ENCODE results near the gene PRKCE. TPM values are rescaled to one million over a fixed set of nuclear protein-coding genes. Genes with fewer than 3 reads are reported as not detected.

PRKCE gene
- total RNA-seq, 1 experiment from 2014 or later: 14.8 TPM

DNA sequence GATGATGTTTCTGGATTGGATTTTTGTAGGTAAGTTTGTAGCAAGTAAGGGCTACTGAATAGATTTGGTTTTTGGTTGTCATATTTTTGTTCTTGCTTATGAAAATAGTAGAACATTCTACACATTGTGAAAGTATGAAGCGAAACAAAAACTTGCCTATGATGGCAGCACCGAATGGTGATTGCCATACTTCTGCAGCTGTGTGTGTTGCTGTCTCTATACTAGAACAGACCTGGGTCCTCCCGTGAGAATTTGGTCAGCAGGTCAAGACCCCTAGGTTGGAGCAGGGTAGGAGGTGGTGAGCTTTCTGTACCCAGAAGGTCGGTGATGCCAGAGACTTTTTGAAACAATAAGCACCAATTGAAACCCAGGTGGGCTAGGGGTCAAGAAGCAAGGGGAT is 322.6 kb downstream of the PRKCE start:
- H3K79me2 ChIP-seq (ENCODE audit: insufficient read depth, low read length): no peaks in the 10 kb centered on the region
- TF ChIP-seq CEBPB (IDR thresholded peaks at IDR 0.05; ENCODE audit: low read depth): no peak
- no peak for TF ChIP-seq SIN3A (IDR thresholded peaks at IDR 0.05; ENCODE audit: low read depth)
- no peak for TF ChIP-seq POLR2A (IDR thresholded peaks at IDR 0.05; ENCODE audit: borderline replicate concordance, extremely low read depth, insufficient read depth, insufficient read length)
- TF ChIP-seq POLR2AphosphoS5 (IDR thresholded peaks at IDR 0.05; ENCODE audit: low read depth, low read length): no peak
- no peak for TF ChIP-seq EZH2phosphoT487 (IDR thresholded peaks at IDR 0.05; ENCODE audit: borderline replicate concordance)
- TF ChIP-seq, protein P1, sequence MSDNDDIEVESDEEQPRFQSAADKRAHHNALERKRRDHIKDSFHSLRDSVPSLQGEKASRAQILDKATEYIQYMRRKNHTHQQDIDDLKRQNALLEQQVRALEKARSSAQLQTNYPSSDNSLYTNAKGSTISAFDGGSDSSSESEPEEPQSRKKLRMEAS (IDR thresholded peaks at IDR 0.05): no peak
- TF ChIP-seq TCF7L2 (IDR thresholded peaks at IDR 0.05; ENCODE audit: borderline replicate concordance, extremely low read depth, insufficient read depth, insufficient read length): no peak
- TF ChIP-seq FOSL1 (IDR thresholded peaks at IDR 0.05; ENCODE audit: low read depth): no peak
- TF ChIP-seq YY1 (IDR thresholded peaks at IDR 0.05; ENCODE audit: extremely low read depth, insufficient replicate concordance, low read depth, low read length): no peak
- no peak for TF ChIP-seq CBX3 (IDR thresholded peaks at IDR 0.05; ENCODE audit: low read depth)
- TF ChIP-seq, protein P2, sequence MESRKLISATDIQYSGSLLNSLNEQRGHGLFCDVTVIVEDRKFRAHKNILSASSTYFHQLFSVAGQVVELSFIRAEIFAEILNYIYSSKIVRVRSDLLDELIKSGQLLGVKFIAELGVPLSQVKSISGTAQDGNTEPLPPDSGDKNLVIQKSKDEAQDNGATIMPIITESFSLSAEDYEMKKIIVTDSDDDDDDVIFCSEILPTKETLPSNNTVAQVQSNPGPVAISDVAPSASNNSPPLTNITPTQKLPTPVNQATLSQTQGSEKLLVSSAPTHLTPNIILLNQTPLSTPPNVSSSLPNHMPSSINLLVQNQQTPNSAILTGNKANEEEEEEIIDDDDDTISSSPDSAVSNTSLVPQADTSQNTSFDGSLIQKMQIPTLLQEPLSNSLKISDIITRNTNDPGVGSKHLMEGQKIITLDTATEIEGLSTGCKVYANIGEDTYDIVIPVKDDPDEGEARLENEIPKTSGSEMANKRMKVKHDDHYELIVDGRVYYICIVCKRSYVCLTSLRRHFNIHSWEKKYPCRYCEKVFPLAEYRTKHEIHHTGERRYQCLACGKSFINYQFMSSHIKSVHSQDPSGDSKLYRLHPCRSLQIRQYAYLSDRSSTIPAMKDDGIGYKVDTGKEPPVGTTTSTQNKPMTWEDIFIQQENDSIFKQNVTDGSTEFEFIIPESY (IDR thresholded peaks at IDR 0.05; ENCODE audit: extremely low read depth, insufficient replicate concordance, low read length): no peak
- no peak for TF ChIP-seq ZNF274 (IDR thresholded peaks at IDR 0.05; ENCODE audit: low read depth, low read length)

More for the DNA sequence above, 322.6 kb downstream of the PRKCE start:
- ChIA-PET POLR2A (no interaction called here), CTCF (no interaction called here), RAD21 (ENCODE audit: low non-redundant PET in 1 of 2, low total read pairs in 2 of 2, uncharacterized antibody in 2 of 2, unreplicated experiment in 2 of 2) (no interaction called here)
- H2AFZ ChIP-seq (ENCODE audit: low read depth, low read length, poor library complexity, severe bottlenecking): no peak overlapping the region
- H3K4me3 ChIP-seq (replicated peaks in 1 of 2; ENCODE audit: low read depth in 1 of 2, low read length in 2 of 2): no peak overlapping the region
- no TSS peak for BruUV-seq (replicated peaks)
- ATAC-seq (no peak), DNase-seq (ENCODE audit: low read depth, low spot score) (no peak)
- H3K36me3 ChIP-seq (ENCODE audit: control insufficient read depth in 1 of 2, insufficient read depth in 2 of 2, low read length in 2 of 2): no peaks in the 10 kb centered on the region
- no peak overlapping the region for H3K27ac ChIP-seq (ENCODE audit: low read depth, low read length)
- peaks cover 19 to 20% of the 10 kb centered on the region in 2 experiments for H3K4me1 ChIP-seq (ENCODE audit: control insufficient read depth in 1 of 2, insufficient read depth in 2 of 2, low read length in 2 of 2)
- no peaks in the 10 kb centered on the region for H3K27me3 ChIP-seq (ENCODE audit: insufficient read depth, low read length)
- H3K9ac ChIP-seq (ENCODE audit: low read length): no peak overlapping the region
- H3K4me2 ChIP-seq (ENCODE audit: low read length): no peak overlapping the region
- H3K9me3 ChIP-seq (ENCODE audit: control insufficient read depth in 1 of 2, insufficient read depth in 1 of 2, low read depth in 1 of 2, low read length in 2 of 2): no peaks in the 10 kb centered on the region
- H3K9me2 ChIP-seq (ENCODE audit: insufficient read depth): no peaks in the 10 kb centered on the region
- no peaks in the 10 kb centered on the region for H4K20me1 ChIP-seq (ENCODE audit: insufficient read depth)
- intact Hi-C loops (cut with micrococcal nuclease): no loop called here
